ENCODE data around the gene HSD17B2. TPM values are rescaled to one million over a fixed set of nuclear protein-coding genes. Genes with fewer than 3 reads are reported as not detected.

HSD17B2 gene
- total and polyA plus RNA-seq, 9 donors, result 0.12 to 4.5 (median 0.59) TPM; not detected in 4

DNA sequence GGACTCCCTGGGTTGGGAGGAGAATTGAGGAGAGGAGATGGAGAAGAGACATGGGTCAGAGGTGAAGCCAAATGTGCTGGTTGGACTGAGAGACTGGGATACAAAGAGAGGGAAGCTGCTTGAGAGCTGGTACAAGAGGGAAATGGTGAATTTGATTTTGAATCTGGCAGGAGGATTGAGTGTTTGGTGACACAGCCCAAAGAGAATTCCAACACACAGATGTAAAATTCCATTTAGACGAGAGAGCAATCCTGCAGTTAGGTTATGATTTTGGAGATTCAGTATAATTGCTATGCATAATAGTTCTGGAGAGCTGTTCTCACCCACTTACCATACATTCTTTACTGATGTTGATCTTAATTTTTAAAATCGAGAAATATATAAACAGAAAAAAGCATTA lies 57.7 kb downstream of the HSD17B2 start:
- 74 to 87% (median 83%) methylated on average over 2 of the region's 2 CpGs for WGBS, 3 donors
- Histone ChIP-seq H3K4me1 (ENCODE audit: insufficient read depth) (no peaks in the 10 kb centered on the region), H3K9me3 (no peaks in the 10 kb centered on the region), H3K27me3 (no peaks in the 10 kb centered on the region), H3K4me3 (no peak overlapping the region), H3K27ac (no peak overlapping the region), H3K36me3 (no peaks in the 10 kb centered on the region)
- DNase-seq, result no peak
- TF ChIP-seq POLR2A (IDR thresholded peaks at IDR 0.05) (no peak), EP300 (IDR thresholded peaks at IDR 0.05) (no peak)
- TF ChIP-seq, protein P1, sequence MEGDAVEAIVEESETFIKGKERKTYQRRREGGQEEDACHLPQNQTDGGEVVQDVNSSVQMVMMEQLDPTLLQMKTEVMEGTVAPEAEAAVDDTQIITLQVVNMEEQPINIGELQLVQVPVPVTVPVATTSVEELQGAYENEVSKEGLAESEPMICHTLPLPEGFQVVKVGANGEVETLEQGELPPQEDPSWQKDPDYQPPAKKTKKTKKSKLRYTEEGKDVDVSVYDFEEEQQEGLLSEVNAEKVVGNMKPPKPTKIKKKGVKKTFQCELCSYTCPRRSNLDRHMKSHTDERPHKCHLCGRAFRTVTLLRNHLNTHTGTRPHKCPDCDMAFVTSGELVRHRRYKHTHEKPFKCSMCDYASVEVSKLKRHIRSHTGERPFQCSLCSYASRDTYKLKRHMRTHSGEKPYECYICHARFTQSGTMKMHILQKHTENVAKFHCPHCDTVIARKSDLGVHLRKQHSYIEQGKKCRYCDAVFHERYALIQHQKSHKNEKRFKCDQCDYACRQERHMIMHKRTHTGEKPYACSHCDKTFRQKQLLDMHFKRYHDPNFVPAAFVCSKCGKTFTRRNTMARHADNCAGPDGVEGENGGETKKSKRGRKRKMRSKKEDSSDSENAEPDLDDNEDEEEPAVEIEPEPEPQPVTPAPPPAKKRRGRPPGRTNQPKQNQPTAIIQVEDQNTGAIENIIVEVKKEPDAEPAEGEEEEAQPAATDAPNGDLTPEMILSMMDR (IDR thresholded peaks at IDR 0.05), result no peak
- intact Hi-C loops (cut with DNase I), result no loop called here

- no peak overlapping the region for H3K4me3 ChIP-seq
- no peaks in the 10 kb centered on the region for H3K36me3 ChIP-seq
- TF ChIP-seq POLR2A (IDR thresholded peaks at IDR 0.05) (no peak), EP300 (IDR thresholded peaks at IDR 0.05) (no peak)
- TF ChIP-seq, protein P1 (IDR thresholded peaks at IDR 0.05), result no peak
- no peak for DNase-seq
- no peaks in the 10 kb centered on the region for H3K4me1 ChIP-seq (ENCODE audit: insufficient read depth)
- no peaks in the 10 kb centered on the region for H3K27me3 ChIP-seq
- intact Hi-C loops (cut with DNase I), result no loop called here
- no peaks in the 10 kb centered on the region for H3K9me3 ChIP-seq
- H3K27ac ChIP-seq, result no peak overlapping the region
These were observed 58.7 kb downstream of the HSD17B2 start for GRCh38 chr16:82093666-82094300.

GRCh38 chr16:82094942-82095540 lies 60.0 kb downstream of the HSD17B2 start:
- WGBS, 3 donors, result 30 to 32% (median 30%) methylated on average over 8 of the region's 8 CpGs
- Histone ChIP-seq H3K36me3 (no peaks in the 10 kb centered on the region), H3K27me3 (no peaks in the 10 kb centered on the region), H3K4me3 (no peak overlapping the region), H3K9me3 (peaks cover 0 to 2% of the 10 kb centered on the region in 2 donors), H3K4me1 (ENCODE audit: insufficient read depth) (no peaks in the 10 kb centered on the region), H3K27ac (no peak overlapping the region)
- no peak for TF ChIP-seq POLR2A (IDR thresholded peaks at IDR 0.05)
- DNase-seq, result no peak
- intact Hi-C loops (cut with DNase I), result no loop called here

GRCh38 chr16:82096641-82097040 lies 61.6 kb downstream of the HSD17B2 start:
- no peaks in the 10 kb centered on the region for H3K4me1 ChIP-seq (ENCODE audit: insufficient read depth)
- intact Hi-C loops (cut with DNase I), result no loop called here
- H3K4me3 ChIP-seq, result no peak overlapping the region
- TF ChIP-seq POLR2A (IDR thresholded peaks at IDR 0.05), result no peak
- TF ChIP-seq, protein P1 (IDR thresholded peaks at IDR 0.05), result no peak
- TF ChIP-seq EP300 (IDR thresholded peaks at IDR 0.05), result no peak
- no peak for DNase-seq
- H3K36me3 ChIP-seq, result no peaks in the 10 kb centered on the region
- WGBS, 3 donors, result 89 to 95% (median 94%) methylated on average over 3 of the region's 3 CpGs
- H3K9me3 ChIP-seq, result peaks cover 0 to 2% of the 10 kb centered on the region in 2 donors
- H3K27me3 ChIP-seq, result no peaks in the 10 kb centered on the region
- H3K27ac ChIP-seq, result no peak overlapping the region

DNA sequence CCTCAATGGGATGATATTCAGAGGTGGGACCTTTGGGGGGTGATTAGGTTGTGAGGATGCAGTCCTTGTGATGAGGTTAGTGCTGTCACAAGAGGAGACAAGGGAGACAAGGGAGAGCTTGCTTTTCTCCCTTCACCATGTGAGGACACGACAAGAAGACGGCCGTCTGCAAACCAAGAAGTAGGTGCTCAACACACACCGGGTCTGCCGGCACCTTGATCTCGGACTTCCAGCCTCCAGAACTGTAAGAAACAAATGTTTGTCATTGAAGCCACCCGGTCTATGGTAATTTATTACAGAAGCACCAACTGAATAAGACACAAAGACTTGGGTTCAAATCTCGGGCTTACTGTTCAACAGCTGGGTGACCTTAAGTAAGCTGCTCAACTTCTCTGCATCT lies 70.1 kb downstream of the HSD17B2 start:
- TF ChIP-seq POLR2A (IDR thresholded peaks at IDR 0.05) (no peak), EP300 (IDR thresholded peaks at IDR 0.05) (no peak)
- TF ChIP-seq, protein P1 (IDR thresholded peaks at IDR 0.05), result no peak
- H3K27me3 ChIP-seq, result no peaks in the 10 kb centered on the region
- H3K4me3 ChIP-seq, result no peak overlapping the region
- H3K27ac ChIP-seq, result no peak overlapping the region
- WGBS, 3 donors, result 85 to 91% (median 90%) methylated on average over 8 of the region's 8 CpGs
- H3K9me3 ChIP-seq, result no peaks in the 10 kb centered on the region
- H3K36me3 ChIP-seq, result no peaks in the 10 kb centered on the region
- intact Hi-C loops (cut with DNase I), result no loop called here
- DNase-seq, result no peak
- no peaks in the 10 kb centered on the region for H3K4me1 ChIP-seq (ENCODE audit: insufficient read depth)
